Measurements from ENCODE around the gene SPIC.

GRCh38 chr12:101536069-101536674 lies 61.0 kb downstream of the SPIC start:
- no peak for TF ChIP-seq POLR2AphosphoS5 (IDR thresholded peaks at IDR 0.05; ENCODE audit: low read depth, low read length)
- TF ChIP-seq REST (IDR thresholded peaks at IDR 0.05; ENCODE audit: insufficient read depth in 1 of 2, low read depth in 2 of 2, low read length in 2 of 2), result no peak
- no peak for TF ChIP-seq SIN3A (IDR thresholded peaks at IDR 0.05; ENCODE audit: borderline replicate concordance, insufficient read depth, low read length)
